ENCODE measurements around the gene B4GALNT4. TPM values are rescaled to one million over a fixed set of nuclear protein-coding genes. Genes with fewer than 3 reads are reported as not detected.
"Not testable (repeated sequence)": the region's sequence is repeated elsewhere in the genome, so short reads cannot be mapped to it uniquely, and the experiment has no call there.

The B4GALNT4 gene, protein sequence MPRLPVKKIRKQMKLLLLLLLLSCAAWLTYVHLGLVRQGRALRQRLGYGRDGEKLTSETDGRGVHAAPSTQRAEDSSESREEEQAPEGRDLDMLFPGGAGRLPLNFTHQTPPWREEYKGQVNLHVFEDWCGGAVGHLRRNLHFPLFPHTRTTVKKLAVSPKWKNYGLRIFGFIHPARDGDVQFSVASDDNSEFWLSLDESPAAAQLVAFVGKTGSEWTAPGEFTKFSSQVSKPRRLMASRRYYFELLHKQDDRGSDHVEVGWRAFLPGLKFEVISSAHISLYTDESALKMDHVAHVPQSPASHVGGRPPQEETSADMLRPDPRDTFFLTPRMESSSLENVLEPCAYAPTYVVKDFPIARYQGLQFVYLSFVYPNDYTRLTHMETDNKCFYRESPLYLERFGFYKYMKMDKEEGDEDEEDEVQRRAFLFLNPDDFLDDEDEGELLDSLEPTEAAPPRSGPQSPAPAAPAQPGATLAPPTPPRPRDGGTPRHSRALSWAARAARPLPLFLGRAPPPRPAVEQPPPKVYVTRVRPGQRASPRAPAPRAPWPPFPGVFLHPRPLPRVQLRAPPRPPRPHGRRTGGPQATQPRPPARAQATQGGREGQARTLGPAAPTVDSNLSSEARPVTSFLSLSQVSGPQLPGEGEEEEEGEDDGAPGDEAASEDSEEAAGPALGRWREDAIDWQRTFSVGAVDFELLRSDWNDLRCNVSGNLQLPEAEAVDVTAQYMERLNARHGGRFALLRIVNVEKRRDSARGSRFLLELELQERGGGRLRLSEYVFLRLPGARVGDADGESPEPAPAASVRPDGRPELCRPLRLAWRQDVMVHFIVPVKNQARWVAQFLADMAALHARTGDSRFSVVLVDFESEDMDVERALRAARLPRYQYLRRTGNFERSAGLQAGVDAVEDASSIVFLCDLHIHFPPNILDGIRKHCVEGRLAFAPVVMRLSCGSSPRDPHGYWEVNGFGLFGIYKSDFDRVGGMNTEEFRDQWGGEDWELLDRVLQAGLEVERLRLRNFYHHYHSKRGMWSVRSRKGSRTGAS
- under 1 TPM in 1 of 2 experiments, not detected in 1; 0.32 TPM for total RNA-seq

DNA sequence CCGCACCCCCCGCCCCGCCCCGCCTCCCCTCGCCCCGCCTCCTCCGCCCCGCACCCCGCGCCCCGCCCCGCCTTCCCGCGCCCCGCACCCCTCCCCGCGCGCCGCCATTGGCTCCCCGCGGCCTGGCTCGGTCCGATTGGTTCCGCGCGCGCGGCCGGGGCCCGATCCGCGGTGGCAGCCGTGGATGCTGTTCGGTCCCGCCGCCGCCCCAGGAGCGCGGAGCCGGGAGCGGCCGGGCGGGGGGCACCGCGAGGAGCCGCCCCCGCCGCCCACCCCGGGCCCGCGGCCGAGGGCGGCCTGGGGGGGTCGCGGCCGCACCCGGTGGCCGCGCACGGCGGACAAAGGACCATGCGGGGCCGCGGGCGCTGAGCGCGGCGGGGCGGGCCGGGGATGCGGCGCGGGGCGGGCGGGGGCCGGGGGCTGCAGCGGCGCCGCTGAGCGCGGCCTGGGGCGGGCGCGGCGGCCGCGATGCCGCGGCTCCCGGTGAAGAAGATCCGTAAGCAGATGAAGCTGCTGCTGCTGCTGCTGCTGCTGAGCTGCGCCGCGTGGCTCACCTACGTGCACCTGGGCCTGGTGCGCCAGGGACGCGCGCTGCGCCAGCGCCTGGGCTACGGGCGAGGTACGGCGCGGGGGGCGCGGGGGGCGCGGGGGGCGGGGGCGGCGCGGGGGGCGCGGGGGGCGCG lies at the start of gene B4GALNT4:
Gene B4GALNT4 (plus strand): TSS at position 164 of the 683 bp plus-strand sequence. CDS start 305 bp downstream, at position 469.
- peaks cover 44% of the 10 kb centered on the region for H3K27me3 Mint-ChIP-seq
- H3K4me1 Mint-ChIP-seq: peaks cover 2% of the 10 kb centered on the region
- no peaks in the 10 kb centered on the region for H3K9me3 Mint-ChIP-seq (ENCODE audit: low read depth)
- no peaks in the 10 kb centered on the region for H3K36me3 Mint-ChIP-seq
- H3K4me3 Mint-ChIP-seq: no peak within 1 kb of the TSS
- peak within 1 kb of the TSS; percentile 21 for H3K27ac Mint-ChIP-seq
- ATAC-seq (no peak), DNase-seq (no peak)
- CTCF ChIA-PET: interaction anchor here (1.2 kb wide), 1 partner anchor 79 kb away, joined by 4 read pairs; no protein-coding TSS in a partner anchor

DNA sequence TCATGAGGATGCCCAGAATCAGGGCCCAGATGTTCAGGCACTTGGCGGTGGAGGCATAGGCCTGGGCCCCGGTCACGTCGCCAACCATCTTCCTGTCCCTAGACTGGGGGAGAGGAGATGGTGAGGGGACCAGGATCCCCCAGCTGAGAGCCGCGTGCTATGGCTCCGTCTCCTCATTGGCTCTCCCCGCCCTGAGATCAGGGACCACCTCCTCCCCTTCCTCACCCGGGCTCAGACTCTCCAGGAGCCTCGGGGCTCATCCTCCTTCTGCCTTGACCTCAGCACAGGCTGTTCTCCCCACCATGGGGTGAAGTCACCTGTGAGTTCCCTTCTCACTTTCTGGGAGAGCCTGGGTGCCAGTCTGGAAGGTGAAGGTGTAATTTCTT lies 49.4 kb upstream of the B4GALNT4 start:
- not testable (repeated sequence) for ATAC-seq; H3K9me3 Mint-ChIP-seq (ENCODE audit: low read depth); H3K27me3 Mint-ChIP-seq; DNase-seq
- Mint-ChIP-seq H3K4me1 (peaks cover 37% of the 10 kb centered on the region), H3K4me3 (peak overlapping the region; percentile 76), H3K27ac (peak overlapping the region; percentile 83), H3K36me3 (peaks cover 36% of the 10 kb centered on the region)
- CTCF ChIA-PET: interaction anchor here (1.2 kb wide), 1 partner anchor 10 kb away, joined by 3 read pairs; no protein-coding TSS in a partner anchor

DNA sequence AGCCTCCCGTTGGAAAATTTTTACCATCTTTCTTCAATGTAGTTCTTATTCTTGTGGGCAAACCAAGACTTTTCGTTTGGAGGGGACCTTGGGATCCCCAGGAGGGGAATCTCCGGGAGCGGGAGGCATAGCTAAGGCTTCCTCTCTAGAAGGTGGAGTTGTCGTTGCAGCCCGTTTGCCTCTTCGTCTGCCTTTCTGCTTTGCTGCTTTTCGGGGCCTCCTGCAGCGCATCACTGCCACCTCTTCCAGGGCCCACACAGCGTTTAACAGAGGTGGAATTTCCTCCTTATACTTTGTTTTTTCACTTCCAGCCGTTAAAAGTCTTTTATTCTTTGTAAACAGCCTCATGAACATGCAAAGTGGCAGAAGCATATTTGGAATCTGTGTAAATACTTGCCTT lies 45.1 kb upstream of the B4GALNT4 start:
- ATAC-seq (no peak), DNase-seq (no peak)
- peaks cover 55% of the 10 kb centered on the region for H3K4me1 Mint-ChIP-seq
- no peaks in the 10 kb centered on the region for H3K27me3 Mint-ChIP-seq
- CTCF ChIA-PET: interaction anchor here (1.3 to 2.3 kb wide), 2 partner anchors 15 to 31 kb away, joined by 4 to 7 read pairs; no protein-coding TSS in a partner anchor
- H3K4me3 Mint-ChIP-seq: no peak overlapping the region
- H3K27ac Mint-ChIP-seq: no peak overlapping the region
- H3K9me3 Mint-ChIP-seq (ENCODE audit: low read depth): no peaks in the 10 kb centered on the region
- peaks cover 8% of the 10 kb centered on the region for H3K36me3 Mint-ChIP-seq

DNA sequence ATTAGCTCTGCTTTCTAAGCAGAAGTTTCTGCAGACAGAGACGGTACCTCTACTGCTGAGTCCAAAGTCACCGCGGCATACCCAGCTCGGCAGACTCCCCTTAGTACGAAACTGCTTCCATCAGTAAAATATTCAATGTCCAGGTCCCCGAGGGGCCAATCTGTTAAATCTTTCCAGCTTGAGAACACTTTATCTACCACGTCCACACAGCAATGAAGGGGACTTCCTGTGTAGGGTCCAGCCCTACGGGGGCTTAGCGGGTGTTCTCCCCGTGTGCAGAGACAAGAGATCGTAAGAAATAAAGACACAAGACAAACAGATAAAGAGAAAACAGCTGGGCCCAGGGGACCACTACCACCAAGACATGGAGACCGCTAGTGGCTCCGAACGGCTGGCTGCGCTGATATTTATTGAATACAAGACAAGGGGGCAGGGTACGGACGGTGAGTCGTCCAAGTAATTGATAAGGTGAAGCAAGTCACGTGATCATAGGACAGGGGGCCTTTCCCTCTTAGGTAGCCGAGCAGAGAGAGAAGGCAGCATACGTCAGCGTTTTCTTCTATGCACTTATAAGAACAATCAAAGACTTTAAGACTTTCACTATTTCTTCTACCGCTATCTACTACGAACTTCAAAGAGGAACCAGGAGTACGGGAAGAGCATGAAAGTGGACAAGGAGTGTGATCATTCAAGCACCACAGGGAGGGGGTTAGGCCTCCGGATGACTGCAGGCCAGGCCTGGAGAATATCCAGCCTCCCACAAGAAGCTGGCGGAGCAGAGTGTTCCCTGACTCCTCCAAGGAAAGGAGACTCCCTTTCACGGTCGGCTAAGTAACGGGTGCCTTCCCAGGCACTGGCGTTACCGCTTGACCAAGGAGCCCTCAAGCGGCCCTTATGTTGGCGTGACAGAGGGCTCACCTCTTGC lies 44.4 kb upstream of the B4GALNT4 start:
- H3K4me1 Mint-ChIP-seq: peaks cover 57% of the 10 kb centered on the region
- H3K36me3 Mint-ChIP-seq; H3K27me3 Mint-ChIP-seq; H3K9me3 Mint-ChIP-seq (ENCODE audit: low read depth); H3K4me3 Mint-ChIP-seq; ATAC-seq; H3K27ac Mint-ChIP-seq; DNase-seq: not testable (repeated sequence)
- CTCF ChIA-PET: interaction anchor here (1.3 to 3.1 kb wide), 3 partner anchors 13 to 30 kb away, joined by 4 to 12 read pairs (median 7); no protein-coding TSS in a partner anchor

DNA sequence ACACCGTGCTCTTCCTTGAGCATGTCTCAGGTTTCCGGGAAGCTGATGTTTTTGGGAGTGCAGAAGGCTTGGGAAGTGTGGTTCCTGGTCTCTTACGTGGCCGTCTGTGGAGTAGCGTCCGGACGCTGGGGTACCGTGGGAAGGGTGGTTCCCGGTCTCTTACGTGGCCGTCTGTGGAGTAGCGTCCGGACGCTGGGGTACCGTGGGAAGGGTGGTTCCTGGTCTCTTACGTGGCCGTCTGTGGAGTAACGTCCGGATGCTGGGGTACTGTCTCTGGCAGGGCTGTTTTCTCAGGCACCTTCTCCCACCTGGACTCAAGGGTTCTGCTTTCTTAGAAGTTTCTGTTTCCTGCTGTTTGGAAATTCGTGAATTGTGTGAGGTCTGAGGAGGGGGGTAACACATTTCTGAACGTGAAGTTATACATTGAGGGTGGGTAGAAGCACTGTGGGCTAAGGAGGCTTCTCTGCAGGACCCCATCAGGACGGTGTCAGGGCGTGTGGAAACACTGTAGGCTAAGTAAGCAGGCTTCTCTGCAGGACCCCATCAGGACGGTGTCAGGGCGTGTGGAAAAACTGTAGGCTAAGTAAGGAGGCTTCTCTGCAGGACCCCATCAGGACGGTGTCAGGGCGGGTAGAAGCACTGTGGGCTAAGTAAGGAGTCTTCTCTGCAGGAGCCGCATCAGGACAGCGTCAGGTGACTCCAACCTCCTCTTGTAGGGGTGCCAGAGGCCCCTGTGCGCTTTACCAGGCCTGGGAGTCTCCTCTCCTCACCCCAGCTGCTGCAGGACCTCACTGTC lies 43.3 kb upstream of the B4GALNT4 start:
- no peaks in the 10 kb centered on the region for H3K36me3 Mint-ChIP-seq
- DNase-seq: no peak
- ATAC-seq: no peak
- peak overlapping the region; percentile 63 for H3K4me3 Mint-ChIP-seq
- peaks cover 58% of the 10 kb centered on the region for H3K4me1 Mint-ChIP-seq
- CTCF ChIA-PET: interaction anchor here (1.5 to 3.1 kb wide), 3 partner anchors 14 to 30 kb away, joined by 5 to 12 read pairs (median 7); no protein-coding TSS in a partner anchor
- peaks cover under 1% of the 10 kb centered on the region for H3K27me3 Mint-ChIP-seq
- peak overlapping the region; percentile 97 for H3K27ac Mint-ChIP-seq
- H3K9me3 Mint-ChIP-seq (ENCODE audit: low read depth): no peaks in the 10 kb centered on the region

DNA sequence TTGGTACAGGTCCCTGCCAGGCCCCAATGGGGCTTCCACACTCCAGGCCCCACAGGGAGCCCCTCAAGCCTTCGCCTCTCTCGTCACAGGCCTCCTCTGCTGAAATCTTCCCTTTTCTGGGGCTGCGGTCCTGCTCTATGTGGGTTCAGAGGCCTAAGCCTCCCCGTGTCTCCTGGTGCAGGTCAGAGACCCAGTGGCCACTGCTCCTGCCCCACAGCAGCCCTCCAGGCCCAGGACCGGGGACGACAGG lies 42.8 kb upstream of the B4GALNT4 start:
- Mint-ChIP-seq H3K27me3 (peaks cover 5% of the 10 kb centered on the region), H3K27ac (peak overlapping the region; percentile 97), H3K36me3 (peaks cover 2% of the 10 kb centered on the region), H3K9me3 (ENCODE audit: low read depth) (no peaks in the 10 kb centered on the region), H3K4me3 (peak overlapping the region; percentile 63), H3K4me1 (peaks cover 63% of the 10 kb centered on the region)
- ATAC-seq (no peak), DNase-seq (no peak)
- CTCF ChIA-PET: interaction anchor here (1.1 to 3.1 kb wide), 6 partner anchors 10 to 38 kb away, joined by 4 to 12 read pairs (median 5); no protein-coding TSS in a partner anchor

DNA sequence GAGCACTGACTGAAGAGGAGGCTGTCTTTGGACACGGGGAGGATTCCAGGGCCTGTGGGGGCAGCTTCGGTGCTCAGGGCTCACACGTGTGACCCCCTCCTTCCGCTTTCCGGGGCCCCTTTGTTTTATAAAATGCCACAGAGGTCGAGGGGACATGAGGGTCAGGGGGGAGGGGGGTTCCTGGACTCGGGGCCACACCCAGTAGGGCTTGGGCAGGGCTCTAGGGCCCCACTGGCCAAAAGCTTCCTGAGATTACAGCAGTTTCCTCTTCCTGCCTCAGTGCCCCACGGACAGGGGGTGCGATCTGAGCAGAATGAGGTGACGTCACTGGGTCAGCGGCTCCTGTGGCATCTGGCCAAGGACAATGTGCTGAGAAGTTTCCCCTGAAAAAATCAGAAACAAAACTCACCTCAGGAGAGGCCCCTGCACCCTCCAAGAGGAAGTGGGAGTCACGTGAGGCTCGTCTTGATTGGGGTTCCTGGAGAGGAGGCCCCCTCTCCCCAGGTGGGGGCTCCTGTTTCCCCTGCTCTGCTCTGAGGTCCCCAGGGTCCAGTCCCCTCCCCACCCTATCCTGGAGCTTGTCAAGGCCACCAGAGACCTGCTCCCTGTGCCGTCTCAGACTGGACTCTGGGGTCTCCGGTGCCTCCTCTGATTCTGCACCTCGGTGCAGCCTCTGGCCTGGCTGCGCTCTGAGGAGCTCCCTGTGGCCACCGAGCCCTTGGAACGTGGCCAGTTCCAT lies 42.3 kb upstream of the B4GALNT4 start:
- DNase-seq (peak; percentile 90), ATAC-seq (peak; percentile 67)
- CTCF ChIA-PET: interaction anchor here (0.7 to 3.1 kb wide), 13 partner anchors 9 to 122 kb away, joined by 3 to 12 read pairs (median 4); no protein-coding TSS in a partner anchor
- Mint-ChIP-seq H3K4me3 (peak overlapping the region; percentile 63), H3K27ac (peak overlapping the region; percentile 97), H3K36me3 (peaks cover 2% of the 10 kb centered on the region), H3K4me1 (peaks cover 68% of the 10 kb centered on the region), H3K9me3 (ENCODE audit: low read depth) (no peaks in the 10 kb centered on the region), H3K27me3 (peaks cover 5% of the 10 kb centered on the region)

DNA sequence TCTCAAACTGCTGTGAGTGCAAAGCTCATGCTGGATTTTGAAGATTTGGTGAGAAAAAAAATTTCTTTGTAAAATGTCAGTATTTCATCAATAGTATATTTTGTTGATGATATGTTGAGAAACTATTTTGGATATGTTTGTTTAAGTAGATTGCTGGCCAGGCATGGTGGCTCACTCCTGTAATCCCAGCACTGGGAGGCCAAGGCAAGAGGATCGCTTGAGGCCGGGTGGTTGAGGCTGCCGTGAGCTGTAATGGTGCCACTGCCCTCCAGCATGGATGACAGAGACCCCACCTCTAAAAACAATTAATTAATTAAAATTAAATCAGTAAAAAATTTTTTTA lies 41.7 kb upstream of the B4GALNT4 start:
- H3K36me3 Mint-ChIP-seq: peaks cover 2% of the 10 kb centered on the region

DNA sequence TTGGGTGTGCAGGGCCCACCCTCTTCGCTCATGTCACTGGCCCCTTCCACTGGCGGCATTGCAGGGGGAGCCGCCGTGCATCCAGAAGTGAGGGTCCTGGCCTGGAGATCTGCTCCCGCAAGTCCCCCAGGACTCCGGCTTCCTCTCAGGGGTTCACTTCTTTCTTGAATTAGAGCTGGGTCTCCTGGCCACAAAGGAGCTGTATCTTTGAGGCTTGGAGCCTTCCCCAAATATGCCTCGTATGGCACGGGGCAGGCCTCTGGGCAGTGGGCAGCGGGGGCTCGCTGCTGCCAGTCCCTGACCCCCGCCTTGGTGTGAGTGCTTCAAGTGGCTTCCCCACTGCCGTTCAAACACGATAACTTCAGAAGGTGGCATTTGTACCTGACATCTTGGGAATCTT lies 41.3 kb upstream of the B4GALNT4 start:
- no peak overlapping the region for H3K4me3 Mint-ChIP-seq
- ATAC-seq: no peak
- peaks cover 76% of the 10 kb centered on the region for H3K4me1 Mint-ChIP-seq
- H3K27me3 Mint-ChIP-seq: peaks cover 9% of the 10 kb centered on the region
- DNase-seq: no peak
- H3K9me3 Mint-ChIP-seq (ENCODE audit: low read depth): no peaks in the 10 kb centered on the region
- CTCF ChIA-PET: interaction anchor here (0.7 to 3.1 kb wide), 10 partner anchors 8 to 121 kb away, joined by 3 to 12 read pairs (median 3); no protein-coding TSS in a partner anchor
- peaks cover 2% of the 10 kb centered on the region for H3K36me3 Mint-ChIP-seq
- H3K27ac Mint-ChIP-seq: peak overlapping the region; percentile 43

More for the DNA sequence above, 41.7 kb upstream of the B4GALNT4 start:
- Mint-ChIP-seq H3K4me1 (peaks cover 71% of the 10 kb centered on the region), H3K27ac (peak overlapping the region; percentile 97), H3K9me3 (ENCODE audit: low read depth) (no peaks in the 10 kb centered on the region), H3K4me3 (peak overlapping the region; percentile 55), H3K27me3 (peaks cover 5% of the 10 kb centered on the region)
- no peak for ATAC-seq
- CTCF ChIA-PET: interaction anchor here (0.7 to 3.1 kb wide), 13 partner anchors 8 to 122 kb away, joined by 3 to 12 read pairs (median 4); no protein-coding TSS in a partner anchor
- DNase-seq: no peak

DNA sequence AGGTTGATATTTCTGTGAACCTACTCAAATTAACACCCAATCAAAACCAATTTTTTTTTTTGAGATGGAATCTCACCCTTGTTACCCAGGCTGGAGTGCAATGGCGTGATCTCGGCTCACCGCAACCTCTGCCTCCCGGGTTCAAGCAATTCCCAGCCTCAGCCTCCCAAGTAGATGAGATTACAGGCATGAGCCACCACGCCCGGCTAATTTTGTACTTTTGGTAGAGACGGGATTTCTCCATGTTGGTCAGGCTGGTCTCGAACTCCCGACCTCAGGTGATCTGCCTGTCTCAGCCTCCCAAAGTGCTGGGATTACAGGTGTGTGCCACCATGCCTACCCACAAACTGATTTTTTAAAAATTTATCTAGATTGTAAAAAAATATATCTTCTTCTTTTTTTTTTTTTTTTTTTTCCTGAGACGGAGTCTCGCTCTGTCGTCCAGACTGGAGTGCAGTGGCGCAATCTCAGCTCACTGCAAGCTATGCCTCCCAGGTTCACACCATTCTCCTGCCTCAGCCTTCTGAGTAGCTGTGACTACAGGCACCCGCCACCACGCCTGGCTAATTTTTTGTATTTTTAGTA lies 40.7 kb upstream of the B4GALNT4 start:
- H3K27ac Mint-ChIP-seq: peak overlapping the region; percentile 78
- ATAC-seq; H3K4me3 Mint-ChIP-seq; DNase-seq; H3K36me3 Mint-ChIP-seq; H3K9me3 Mint-ChIP-seq (ENCODE audit: low read depth): not testable (repeated sequence)
- peaks cover 12% of the 10 kb centered on the region for H3K27me3 Mint-ChIP-seq
- CTCF ChIA-PET: interaction anchor here (0.8 to 2.4 kb wide), 6 partner anchors 11 to 41 kb away, joined by 3 to 9 read pairs (median 4); no protein-coding TSS in a partner anchor
- peaks cover 78% of the 10 kb centered on the region for H3K4me1 Mint-ChIP-seq
